AG09319 (cell line): ENCODE measurements around the gene GPHA2.

Experiments
- DNase-seq: peaks from one replicate; pipeline ENCODE4 v3.0.0-alpha.2; 2010; ENCODE audit warnings: low read depth; ENCODE audit errors: extremely low read depth
- CTCF ChIP-seq: IDR thresholded peaks from 2 replicates; pipeline ENCODE4 v1.5.1; 2011; ENCODE audit warnings: low read depth, mild to moderate bottlenecking, inconsistent platforms, low read length, moderate library complexity

The GPHA2 gene

GRCh38 chr11:64929625-64930024 lies 6.1 kb downstream of the GPHA2 start:
- TF ChIP-seq CTCF = no peak
- no peak for DNase-seq

GRCh38 chr11:64928957-64929356 lies 6.7 kb downstream of the GPHA2 start:
- TF ChIP-seq CTCF = no peak
- DNase-seq = no peak

GRCh38 chr11:64926689-64927088 lies 9.0 kb downstream of the GPHA2 start:
- no peak for DNase-seq
- TF ChIP-seq CTCF = no peak

GRCh38 chr11:64925536-64926436 lies 9.9 kb downstream of the GPHA2 start:
- no peak for TF ChIP-seq CTCF
- DNase-seq = no peak

- no peak for TF ChIP-seq CTCF
- DNase-seq = no peak
Observed at GRCh38 chr11:64924910-64925284, 10.8 kb downstream of the GPHA2 start.

- peak; percentile 80 for DNase-seq
- no peak for TF ChIP-seq CTCF
Observed at GRCh38 chr11:64923944-64924909, 11.5 kb downstream of the GPHA2 start, which contains the start of gene PPP2R5B. Gene PPP2R5B (plus strand): TSS chr11:64924689. CDS start chr11:64925735, 1,046 bp downstream.
